ENCODE measurements around the gene CCDC187. TPM values are rescaled to one million over a fixed set of nuclear protein-coding genes. Genes with fewer than 3 reads are reported as not detected.

Gene CCDC187
- total and polyA plus RNA-seq, 4 donors: 2.0 to 16.8 (median 6.8) TPM

GRCh38 chr9:136345281-136346156, 41.6 kb upstream of the CCDC187 start:
- H3K4me3 ChIP-seq: no peak overlapping the region
- no peak for TF ChIP-seq CTCF (IDR thresholded peaks at IDR 0.05; ENCODE audit: control extremely low read depth, extremely low read depth)
- DNase-seq (no peak), ATAC-seq (ENCODE audit: insufficient read depth, low FRiP score) (peak; percentile 52)
- no peaks in the 10 kb centered on the region for H3K9me3 ChIP-seq (ENCODE audit: control insufficient read depth in 4 of 4, insufficient read depth in 3 of 4, low read length in 3 of 4)
- WGBS, 2 donors: 48 to 64% methylated on average over 41 to 43 of the region's 43 CpGs
- peaks cover 0 to 10% (median 5%) of the 10 kb centered on the region in 4 donors for H3K36me3 ChIP-seq (ENCODE audit: control insufficient read depth in 4 of 4, insufficient read depth in 4 of 4, low read length in 4 of 4)
- no peaks in the 10 kb centered on the region for H3K27me3 ChIP-seq (ENCODE audit: control insufficient read depth in 3 of 3, insufficient read depth in 3 of 3, low read length in 2 of 3)
- H3K9ac ChIP-seq (ENCODE audit: insufficient read depth in 1 of 2, low read length in 2 of 2): no peak overlapping the region
- H3K4me1 ChIP-seq (ENCODE audit: control insufficient read depth in 5 of 5, insufficient read depth in 5 of 5, low read length in 5 of 5): peaks cover 0 to 34% (median 4%) of the 10 kb centered on the region in 5 donors
- peak overlapping the region; percentile 36 to 61 for H3K27ac ChIP-seq (ENCODE audit: low read depth in 1 of 2, low read length in 1 of 2)

- Histone ChIP-seq H3K4me3 (no peak overlapping the region), H3K9ac (ENCODE audit: insufficient read depth in 1 of 2, low read length in 2 of 2) (no peak overlapping the region), H3K27me3 (ENCODE audit: control insufficient read depth in 3 of 3, insufficient read depth in 3 of 3, low read length in 2 of 3) (no peaks in the 10 kb centered on the region), H3K9me3 (ENCODE audit: control insufficient read depth in 4 of 4, insufficient read depth in 3 of 4, low read length in 3 of 4) (no peaks in the 10 kb centered on the region), H3K4me1 (ENCODE audit: control insufficient read depth in 5 of 5, insufficient read depth in 5 of 5, low read length in 5 of 5) (peaks cover 0 to 34% (median 4%) of the 10 kb centered on the region in 5 donors), H3K36me3 (ENCODE audit: control insufficient read depth in 4 of 4, insufficient read depth in 4 of 4, low read length in 4 of 4) (peaks cover 0 to 17% (median 7%) of the 10 kb centered on the region in 4 donors), H3K27ac (ENCODE audit: low read depth in 1 of 2, low read length in 1 of 2) (peak overlapping the region in 1 of 2 donors; percentile 54)
- ATAC-seq (ENCODE audit: insufficient read depth, low FRiP score): no peak
- TF ChIP-seq CTCF (IDR thresholded peaks at IDR 0.05; ENCODE audit: control extremely low read depth, extremely low read depth): no peak
- no peak for DNase-seq
- 64 to 85% methylated on average over 21 of the region's 21 CpGs for WGBS, 2 donors
Observed at GRCh38 chr9:136344544-136345280, 40.8 kb upstream of the CCDC187 start.

- H3K4me1 ChIP-seq (ENCODE audit: control insufficient read depth in 5 of 5, insufficient read depth in 5 of 5, low read length in 5 of 5): peaks cover 0 to 34% (median 4%) of the 10 kb centered on the region in 5 donors
- peak overlapping the region; percentile 54 to 58 for H3K27ac ChIP-seq (ENCODE audit: low read depth in 1 of 2, low read length in 1 of 2)
- no peaks in the 10 kb centered on the region for H3K9me3 ChIP-seq (ENCODE audit: control insufficient read depth in 4 of 4, insufficient read depth in 3 of 4, low read length in 3 of 4)
Observed at GRCh38 chr9:136343884-136344269, 40.0 kb upstream of the CCDC187 start.

More at GRCh38 chr9:136343884-136344269, 40.0 kb upstream of the CCDC187 start:
- H3K27me3 ChIP-seq (ENCODE audit: control insufficient read depth in 3 of 3, insufficient read depth in 3 of 3, low read length in 2 of 3): no peaks in the 10 kb centered on the region
- peaks cover 0 to 17% (median 6%) of the 10 kb centered on the region in 4 donors for H3K36me3 ChIP-seq (ENCODE audit: control insufficient read depth in 4 of 4, insufficient read depth in 4 of 4, low read length in 4 of 4)
- ATAC-seq (ENCODE audit: insufficient read depth, low FRiP score) (no peak), DNase-seq (no peak)
- H3K9ac ChIP-seq (ENCODE audit: insufficient read depth in 1 of 2, low read length in 2 of 2): no peak overlapping the region
- TF ChIP-seq CTCF (IDR thresholded peaks at IDR 0.05; ENCODE audit: control extremely low read depth, extremely low read depth): no peak
- 92 to 96% methylated on average over 24 of the region's 24 CpGs for WGBS, 2 donors
- H3K4me3 ChIP-seq: no peak overlapping the region
